ENCODE data around the gene PIGH. TPM values are rescaled to one million over a fixed set of nuclear protein-coding genes. Genes with fewer than 3 reads are reported as not detected.

The PIGH gene
- polyA plus RNA-seq, 1 of the 3 experiments (the other 2 are of a cell fraction), result 23.6 TPM

DNA sequence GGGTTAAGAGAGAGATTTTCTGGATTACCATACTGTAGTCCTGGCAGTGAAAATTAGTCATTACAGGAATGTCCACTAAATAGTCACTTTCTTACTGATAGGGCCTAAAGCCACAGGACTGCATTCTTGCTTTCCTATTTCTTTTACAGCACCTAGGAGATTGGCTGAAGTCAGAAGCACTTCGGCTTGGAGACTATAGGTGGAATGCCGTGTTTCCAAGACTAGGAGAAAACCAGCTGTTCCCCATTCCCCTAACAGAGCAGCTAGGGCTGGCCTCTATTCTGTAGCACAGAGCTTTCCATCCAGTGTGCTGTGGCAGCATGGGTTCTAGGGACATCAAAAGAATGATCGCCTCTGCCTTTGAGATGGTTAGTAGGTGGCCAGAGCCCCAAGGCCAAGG lies 15.1 kb downstream of the PIGH start:
- Histone ChIP-seq H3F3A (replicated peaks; ENCODE audit: insufficient read depth) (no peaks in the 10 kb centered on the region), H3K27me3 (ENCODE audit: insufficient read depth) (no peaks in the 10 kb centered on the region), H3K9me2 (no peaks in the 10 kb centered on the region), H4K20me1 (ENCODE audit: insufficient read depth) (no peaks in the 10 kb centered on the region), H3K4me2 (no peak overlapping the region), H3K27ac (ENCODE audit: low read depth in 2 of 2, low read length in 1 of 2) (no peak overlapping the region; a peak in 1 of 4 replicates), H3K9ac (no peak overlapping the region), H3K9me3 (no peaks in the 10 kb centered on the region), H3K36me3 (replicated peaks in 1 of 2; ENCODE audit: control insufficient read depth in 1 of 2, insufficient read depth in 2 of 2, low read length in 1 of 2) (peaks cover 0 to 19% of the 10 kb centered on the region in 2 experiments), H3K4me1 (ENCODE audit: control insufficient read depth in 1 of 2, insufficient read depth in 2 of 2, low read depth in 1 of 2, low read length in 1 of 2) (no peaks in the 10 kb centered on the region), H3K79me2 (ENCODE audit: insufficient read depth) (no peaks in the 10 kb centered on the region), H2AFZ (ENCODE audit: low read depth) (no peak overlapping the region), H3K4me3 (ENCODE audit: low read depth in 2 of 2, low read length in 1 of 2) (no peak overlapping the region)
- TF ChIP-seq TAF1 (IDR thresholded peaks at IDR 0.05; ENCODE audit: borderline replicate concordance, low read depth, low read length) (no peak), RXRA (IDR thresholded peaks at IDR 0.05; ENCODE audit: borderline replicate concordance, low read depth) (no peak), EP300 (IDR thresholded peaks at IDR 0.05; ENCODE audit: borderline replicate concordance in 1 of 2, low read depth in 1 of 2, low read length in 1 of 2) (no peak), ELF1 (IDR thresholded peaks at IDR 0.05) (no peak), POLR2AphosphoS5 (IDR thresholded peaks at IDR 0.05; ENCODE audit: low read depth, low read length) (no peak), MAX (IDR thresholded peaks at IDR 0.05; ENCODE audit: low read depth) (no peak), IRF3 (IDR thresholded peaks at IDR 0.05; ENCODE audit: low read depth, low read length) (no peak), GATA2 (CRISPR knock-in tag; IDR thresholded peaks at IDR 0.05) (no peak), TEAD4 (IDR thresholded peaks at IDR 0.05; ENCODE audit: borderline replicate concordance, insufficient read depth) (no peak), FOXJ3 (CRISPR knock-in tag; IDR thresholded peaks at IDR 0.05) (no peak), MEF2A (IDR thresholded peaks at IDR 0.05; ENCODE audit: borderline replicate concordance, low read depth) (no peak), FOSL2 (IDR thresholded peaks at IDR 0.05; ENCODE audit: borderline replicate concordance, low read depth) (no peak), EZH2phosphoT487 (IDR thresholded peaks at IDR 0.05; ENCODE audit: borderline replicate concordance, low read depth) (no peak), SMC3 (IDR thresholded peaks at IDR 0.05; ENCODE audit: low read depth, low read length) (no peak), NRF1 (IDR thresholded peaks at IDR 0.05; ENCODE audit: low read depth, low read length) (no peak), SIN3A (IDR thresholded peaks at IDR 0.05; ENCODE audit: borderline replicate concordance, low read depth, low read length) (no peak), NFIC (IDR thresholded peaks at IDR 0.05; ENCODE audit: borderline replicate concordance) (no peak), JUND (IDR thresholded peaks at IDR 0.05) (no peak)
- TF ChIP-seq, protein P1, sequence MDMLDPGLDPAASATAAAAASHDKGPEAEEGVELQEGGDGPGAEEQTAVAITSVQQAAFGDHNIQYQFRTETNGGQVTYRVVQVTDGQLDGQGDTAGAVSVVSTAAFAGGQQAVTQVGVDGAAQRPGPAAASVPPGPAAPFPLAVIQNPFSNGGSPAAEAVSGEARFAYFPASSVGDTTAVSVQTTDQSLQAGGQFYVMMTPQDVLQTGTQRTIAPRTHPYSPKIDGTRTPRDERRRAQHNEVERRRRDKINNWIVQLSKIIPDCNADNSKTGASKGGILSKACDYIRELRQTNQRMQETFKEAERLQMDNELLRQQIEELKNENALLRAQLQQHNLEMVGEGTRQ (IDR thresholded peaks at IDR 0.05; ENCODE audit: borderline replicate concordance, low read depth, low read length), result no peak
- TF ChIP-seq, protein P2, sequence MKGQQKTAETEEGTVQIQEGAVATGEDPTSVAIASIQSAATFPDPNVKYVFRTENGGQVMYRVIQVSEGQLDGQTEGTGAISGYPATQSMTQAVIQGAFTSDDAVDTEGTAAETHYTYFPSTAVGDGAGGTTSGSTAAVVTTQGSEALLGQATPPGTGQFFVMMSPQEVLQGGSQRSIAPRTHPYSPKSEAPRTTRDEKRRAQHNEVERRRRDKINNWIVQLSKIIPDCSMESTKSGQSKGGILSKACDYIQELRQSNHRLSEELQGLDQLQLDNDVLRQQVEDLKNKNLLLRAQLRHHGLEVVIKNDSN (IDR thresholded peaks at IDR 0.05; ENCODE audit: borderline replicate concordance, low read depth), result no peak
- ChIA-PET POLR2A (no interaction called here), CTCF (interaction anchor here (0.6 to 24.4 kb wide), 23 partner anchors 8 to 1232 kb away, joined by 3 to 237 read pairs (median 5); partner anchors contain the start of genes PIGH and RDH12)
- 77% methylated on average over 3 of the region's 3 CpGs for WGBS (ENCODE audit: low lambda C conversion rate)
- DNase-seq, result no peak
